Nephron progenitor cell (in vitro differentiated cells): ENCODE data around the gene ANO1.

Source experiments
- DNase-seq: peaks from one replicate; pipeline ENCODE4 v3.0.0; 2021
- H3K27ac Mint-ChIP-seq: 2 replicates; pipeline ENCODE4 v1.8.0; 2021; ENCODE audit warnings: mild to moderate bottlenecking, moderate library complexity, mixed read lengths
- H3K27me3 Mint-ChIP-seq: 2 replicates; pipeline ENCODE4 v1.8.0; 2021; ENCODE audit warnings: mild to moderate bottlenecking, low read depth, mixed read lengths; ENCODE audit not compliant: poor library complexity
- H3K36me3 Mint-ChIP-seq: 2 replicates; pipeline ENCODE4 v1.8.0; 2021; ENCODE audit warnings: low read depth, mixed read lengths
- H3K4me1 Mint-ChIP-seq: 2 replicates; pipeline ENCODE4 v1.8.0; 2021; ENCODE audit warnings: mixed read lengths
- H3K4me3 Mint-ChIP-seq: 2 replicates; pipeline ENCODE4 v1.8.0; 2021; ENCODE audit warnings: mild to moderate bottlenecking, moderate library complexity, mixed read lengths
- H3K9me3 Mint-ChIP-seq: 2 replicates; pipeline ENCODE4 v1.8.0; 2021; ENCODE audit warnings: mild to moderate bottlenecking, moderate library complexity, mixed read lengths
- CTCF ChIP-seq: fragments of 200-600 bp; sonication (generic); IDR thresholded peaks from 2 replicates; pipeline ENCODE4 v1.5.0; 2021; ENCODE audit warnings: antibody characterized with exemption

ANO1 gene

GRCh38 chr11:70084046-70084984 lies 6.2 kb downstream of the ANO1 start:
- Mint-ChIP-seq H3K36me3 (no peaks in the 10 kb centered on the region), H3K9me3 (no peaks in the 10 kb centered on the region), H3K27me3 (peaks cover 71% of the 10 kb centered on the region), H3K27ac (no peak overlapping the region), H3K4me1 (peaks cover 22% of the 10 kb centered on the region), H3K4me3 (no peak overlapping the region)
- DNase-seq, result no peak
- TF ChIP-seq CTCF, result no peak

DNA sequence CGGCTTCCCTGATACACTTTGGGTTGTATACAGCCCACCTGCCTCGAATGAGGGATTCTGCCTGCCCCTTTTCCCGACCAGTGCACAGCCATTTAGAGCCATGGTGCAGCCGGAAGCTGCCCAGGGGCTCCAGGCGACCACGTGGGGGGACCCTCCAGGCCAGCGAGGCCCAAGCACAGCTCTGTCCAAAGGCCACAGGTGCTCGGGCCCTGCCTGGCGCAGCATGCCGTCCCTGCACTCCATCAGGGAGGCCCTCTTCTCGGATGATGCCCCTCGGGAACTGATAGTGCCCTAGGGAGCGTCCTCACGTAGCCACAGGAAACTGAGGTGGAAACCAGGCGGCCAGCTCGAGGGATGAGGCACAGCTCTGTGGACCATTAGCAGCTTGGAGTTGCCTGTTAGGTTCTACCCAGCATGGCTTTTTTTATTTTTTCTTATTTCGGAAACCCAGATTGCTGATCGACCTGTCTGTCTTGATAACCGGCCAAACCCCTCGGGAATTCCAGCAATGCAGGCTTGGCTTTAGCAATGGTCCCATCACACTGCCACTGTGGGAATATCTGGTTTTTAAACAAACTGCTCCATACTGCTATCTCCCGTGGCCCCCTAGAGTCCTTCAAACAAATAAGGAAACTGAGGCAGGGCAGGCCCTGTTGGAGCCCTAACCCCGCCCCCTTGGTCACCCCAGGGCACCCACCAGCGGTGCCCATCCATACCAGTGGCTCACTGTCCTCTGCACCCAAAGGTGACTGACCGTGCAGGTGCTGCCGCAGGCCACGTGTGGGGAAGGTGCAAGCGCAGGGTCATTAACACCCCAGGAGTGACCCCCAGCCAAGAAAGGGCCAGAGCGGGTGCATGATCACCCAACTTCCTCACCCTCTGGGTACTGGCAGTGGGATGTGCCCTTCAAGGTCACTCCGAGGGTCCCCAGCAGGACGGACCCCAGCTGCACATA lies 8.0 kb downstream of the ANO1 start:
- Mint-ChIP-seq H3K27ac (no peak overlapping the region), H3K27me3 (peaks cover 63% of the 10 kb centered on the region), H3K4me3 (no peak overlapping the region), H3K9me3 (no peaks in the 10 kb centered on the region), H3K4me1 (peaks cover 38% of the 10 kb centered on the region), H3K36me3 (no peaks in the 10 kb centered on the region)
- DNase-seq, result no peak
- TF ChIP-seq CTCF, result no peak

- no peak for TF ChIP-seq CTCF
- Mint-ChIP-seq H3K36me3 (no peaks in the 10 kb centered on the region), H3K27ac (no peak overlapping the region), H3K9me3 (no peaks in the 10 kb centered on the region), H3K4me1 (peaks cover 51% of the 10 kb centered on the region), H3K27me3 (peaks cover 52% of the 10 kb centered on the region), H3K4me3 (no peak overlapping the region)
- no peak for DNase-seq
These were observed 9.5 kb downstream of the ANO1 start for GRCh38 chr11:70087446-70088167.

GRCh38 chr11:70088735-70089250 lies 10.7 kb downstream of the ANO1 start:
- DNase-seq, result no peak
- no peak for TF ChIP-seq CTCF
- H3K27ac Mint-ChIP-seq, result no peak overlapping the region
- H3K27me3 Mint-ChIP-seq, result peaks cover 47% of the 10 kb centered on the region
- H3K4me3 Mint-ChIP-seq, result no peak overlapping the region
- H3K36me3 Mint-ChIP-seq, result no peaks in the 10 kb centered on the region
- no peaks in the 10 kb centered on the region for H3K9me3 Mint-ChIP-seq
- H3K4me1 Mint-ChIP-seq, result peaks cover 54% of the 10 kb centered on the region

GRCh38 chr11:70089631-70090030 lies 11.5 kb downstream of the ANO1 start:
- Mint-ChIP-seq H3K4me1 (peaks cover 56% of the 10 kb centered on the region), H3K27me3 (peaks cover 44% of the 10 kb centered on the region), H3K36me3 (no peaks in the 10 kb centered on the region), H3K4me3 (peak overlapping the region; percentile 25), H3K27ac (no peak overlapping the region), H3K9me3 (no peaks in the 10 kb centered on the region)
- TF ChIP-seq CTCF, result no peak
- DNase-seq, result no peak
